Stimulated activated CD8-positive, alpha-beta memory T cell treated with anti-CD3 and anti-CD28 coated beads, Interleukin-7, amount 100 ng/mL, for 4 hours (primary cell): ENCODE data around the gene PLCL1.

ENCODE experiments used
- DNase-seq, 2 donors: peaks; one replicate each; pipeline ENCODE4 v3.0.0-alpha.2; 2020; ENCODE audit warnings: low read depth in 2 of 2

The PLCL1 gene

DNA sequence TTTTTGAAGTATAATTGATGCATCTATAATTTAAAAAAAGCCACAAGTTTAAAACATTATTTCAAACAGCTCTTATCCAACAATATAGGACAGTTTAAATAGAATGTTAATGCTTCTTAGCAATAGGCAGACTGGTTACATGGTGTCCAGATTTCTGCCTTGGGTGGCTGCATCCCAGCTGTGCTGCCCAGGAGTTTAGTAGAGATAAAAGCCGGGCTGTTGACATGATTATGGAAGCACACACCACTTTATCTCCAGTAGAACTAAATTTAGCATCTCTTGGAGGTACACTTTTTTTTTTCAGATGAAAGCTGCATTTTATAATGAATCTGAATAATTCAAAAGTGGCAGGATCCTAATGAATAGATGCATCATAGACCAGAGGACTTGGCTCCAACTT, 309.7 kb downstream of the PLCL1 start:
- no peak for DNase-seq

DNA sequence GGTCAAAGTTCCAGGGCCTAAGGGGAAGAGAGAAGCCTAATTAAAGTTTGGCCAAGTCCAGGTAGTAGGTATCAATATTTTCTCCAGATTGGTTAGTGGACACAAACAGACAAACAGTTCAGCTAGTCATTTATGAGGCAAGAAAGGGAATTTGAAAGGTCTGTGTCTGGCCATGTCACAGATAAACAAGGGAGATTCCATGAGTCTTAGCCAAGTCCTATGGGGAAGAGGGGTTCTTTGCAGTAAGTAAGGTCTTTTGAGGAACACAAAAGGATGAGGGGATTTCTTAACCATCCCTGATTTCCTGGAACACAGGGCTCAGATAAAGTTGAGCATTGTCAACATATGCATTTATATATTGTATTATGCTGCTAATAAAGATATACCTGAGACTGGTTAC, 310.8 kb downstream of the PLCL1 start:
- no peak for DNase-seq

DNA sequence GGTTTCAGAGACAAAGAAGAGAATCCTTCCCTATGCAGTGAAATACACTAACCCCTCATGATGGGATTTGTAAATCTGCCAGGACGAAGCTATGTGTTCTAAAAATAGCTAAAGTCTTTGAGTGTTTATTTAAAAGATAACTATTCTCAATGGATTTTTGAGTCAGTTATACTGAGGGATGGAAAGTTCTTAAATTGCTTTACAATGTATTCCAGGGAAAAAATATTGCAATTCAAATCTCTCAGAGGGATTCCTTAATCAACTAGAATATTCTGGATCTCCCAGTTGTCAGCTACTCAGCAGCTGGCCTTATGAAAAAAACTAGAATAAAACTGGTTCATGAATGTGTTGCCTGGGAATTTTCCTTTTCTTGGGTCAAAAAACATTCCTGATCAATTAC, 312.4 kb downstream of the PLCL1 start:
- DNase-seq, result no peak

DNA sequence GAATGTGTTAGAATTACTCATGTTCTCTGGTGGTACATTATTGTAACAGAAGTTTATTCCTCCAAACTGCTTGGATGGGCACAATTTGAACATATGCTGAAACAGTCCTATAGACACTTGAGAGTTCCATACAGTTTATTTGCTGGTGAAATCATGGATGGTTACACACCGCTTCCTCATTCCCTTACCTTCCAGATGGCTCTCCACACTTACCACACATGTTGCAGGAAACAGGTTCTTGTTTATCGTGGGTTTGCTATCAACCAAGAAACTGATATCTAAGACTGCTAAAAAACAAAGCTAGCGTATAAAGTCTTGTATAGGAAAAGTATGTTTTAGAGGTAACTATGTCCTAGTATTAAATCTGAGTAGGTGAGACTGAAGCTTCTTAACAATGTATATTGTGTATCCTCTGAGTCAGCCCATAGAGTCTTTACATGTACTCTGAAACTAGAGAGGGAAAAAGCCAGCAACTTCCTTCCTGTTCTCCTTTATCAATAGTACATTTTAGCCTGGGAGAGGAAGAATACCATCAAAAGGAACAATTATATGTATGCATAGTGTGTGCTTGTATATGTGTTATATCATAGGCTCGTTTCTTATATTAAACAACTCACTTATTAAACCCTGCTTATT, 313.1 kb downstream of the PLCL1 start:
- DNase-seq, result no peak

DNA sequence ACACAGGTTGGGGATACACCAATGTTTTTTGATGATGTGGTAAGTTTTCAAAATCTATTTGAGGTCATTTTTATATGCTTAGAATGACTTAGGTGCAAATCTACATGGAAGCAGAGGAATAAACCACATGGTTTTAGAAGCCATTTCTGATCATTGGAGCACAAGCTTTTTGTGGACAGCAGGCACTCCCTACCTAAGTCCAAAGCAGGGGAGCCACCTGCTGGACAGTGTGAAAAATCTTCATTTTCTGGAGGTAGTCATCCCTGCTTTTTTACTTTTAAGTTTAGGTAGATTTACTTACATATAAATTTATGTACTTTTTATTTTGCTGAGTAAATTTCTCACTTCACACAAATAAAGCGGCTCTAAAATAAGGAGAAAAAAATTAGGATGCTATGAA, 323.2 kb downstream of the PLCL1 start:
- peak in 1 of 2 donors; percentile 5 for DNase-seq

DNA sequence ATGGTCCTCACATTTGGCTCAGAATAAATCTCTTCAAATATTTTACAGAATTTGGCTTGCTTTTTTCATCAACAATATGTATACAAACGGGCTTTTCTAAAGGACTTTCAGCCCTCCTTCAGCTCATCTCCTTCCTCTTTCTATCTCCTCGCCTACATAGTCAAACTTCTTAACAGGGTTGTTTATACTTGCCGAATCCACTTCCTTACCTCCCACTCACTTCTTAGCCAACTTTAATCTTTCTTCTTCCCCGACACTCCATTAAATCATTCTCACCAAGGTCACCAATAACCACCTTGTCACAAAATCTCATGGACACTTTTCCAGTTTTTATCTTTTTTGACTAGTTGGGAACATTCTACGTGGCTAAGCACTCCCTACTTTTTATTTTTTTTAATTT, 325.2 kb downstream of the PLCL1 start:
- DNase-seq, result no peak

DNA sequence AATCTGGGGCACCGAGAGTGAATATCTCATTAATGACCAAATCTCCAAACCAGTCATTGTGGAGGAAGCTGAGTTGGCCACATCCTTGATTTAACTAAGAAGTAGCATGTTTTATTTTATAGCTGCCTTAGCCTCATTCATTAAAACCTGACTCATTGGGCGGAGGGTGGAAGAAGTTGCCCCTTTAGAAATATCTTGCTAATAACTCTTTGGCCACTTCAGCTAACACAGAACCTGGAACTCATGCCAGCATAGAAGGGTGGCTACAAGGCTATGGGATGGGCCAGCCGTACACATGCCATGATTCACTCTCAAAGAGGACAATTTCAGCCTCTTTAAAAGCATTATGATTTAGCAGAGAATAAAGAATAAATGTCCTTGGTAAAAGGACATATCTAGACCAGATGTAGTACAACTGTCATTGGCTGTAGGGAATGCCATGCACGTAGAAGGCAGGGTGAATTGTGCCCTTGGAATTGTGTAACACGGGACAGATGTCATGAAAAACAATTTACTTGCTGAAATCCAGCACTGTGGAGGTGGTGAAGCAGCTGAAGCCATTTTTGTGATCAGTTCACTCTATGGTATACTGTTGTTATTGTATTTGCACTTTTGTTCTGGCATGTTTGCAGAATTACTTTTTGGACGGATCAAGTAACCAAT, 330.0 kb downstream of the PLCL1 start:
- no peak for DNase-seq

DNA sequence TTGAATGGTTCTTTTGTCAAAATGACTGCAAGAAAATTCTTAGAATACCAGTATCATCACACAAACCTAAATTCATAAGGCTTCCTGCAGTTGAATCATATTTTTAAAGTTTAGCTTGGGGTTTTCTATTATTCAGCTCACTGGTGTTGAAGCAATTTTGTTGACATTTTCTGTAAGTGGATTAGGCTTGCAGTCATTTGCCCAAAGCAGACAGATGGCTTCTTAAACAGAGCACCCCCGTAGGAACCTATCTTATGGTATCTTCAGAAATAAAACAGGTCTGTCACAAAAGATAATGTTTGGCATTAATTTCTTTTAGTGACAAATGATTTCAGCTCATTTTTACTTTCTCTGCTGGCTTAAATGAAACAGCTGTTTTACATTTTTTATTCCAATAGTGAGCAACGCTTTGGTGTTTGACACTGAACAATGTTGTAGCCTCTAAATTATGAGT, 331.1 kb downstream of the PLCL1 start:
- DNase-seq, result no peak

DNA sequence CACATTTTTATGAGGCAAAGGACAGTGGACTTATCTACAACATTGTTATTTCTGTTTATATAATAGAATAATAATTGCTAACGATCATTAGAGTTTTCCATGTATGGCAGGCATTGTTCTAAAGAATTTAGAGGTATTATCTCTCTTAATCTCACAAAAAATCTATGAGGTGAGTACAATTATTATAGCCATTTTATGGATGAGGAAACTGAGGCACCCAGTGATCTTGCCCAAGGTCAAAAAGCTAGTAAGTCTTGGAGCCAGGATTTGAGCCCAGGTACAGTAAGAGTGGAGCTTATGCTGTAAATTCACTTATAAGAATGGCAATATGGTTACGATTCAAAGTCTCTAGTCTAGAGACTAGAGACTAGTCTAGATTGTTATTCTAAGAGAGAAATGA, 331.7 kb downstream of the PLCL1 start:
- DNase-seq, result no peak

DNA sequence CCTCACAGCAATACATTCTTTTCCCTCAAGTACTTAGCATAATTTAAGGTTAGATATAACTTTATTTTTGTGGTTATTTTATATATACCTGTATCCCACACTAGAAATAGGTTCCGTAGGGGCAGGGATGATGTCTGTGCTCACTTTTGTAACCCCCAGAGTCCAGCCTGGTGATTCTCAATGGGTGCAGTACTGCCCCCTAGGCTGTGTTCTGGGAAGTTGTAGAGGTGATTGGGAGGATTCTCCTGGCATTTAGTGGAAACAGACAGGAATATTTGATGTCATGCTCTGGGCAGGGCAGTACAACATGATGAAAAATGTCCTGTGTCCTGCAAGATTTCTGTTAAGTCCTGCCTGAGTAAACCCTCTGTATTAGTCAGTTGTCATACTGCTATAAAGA, 333.3 kb downstream of the PLCL1 start:
- no peak for DNase-seq

DNA sequence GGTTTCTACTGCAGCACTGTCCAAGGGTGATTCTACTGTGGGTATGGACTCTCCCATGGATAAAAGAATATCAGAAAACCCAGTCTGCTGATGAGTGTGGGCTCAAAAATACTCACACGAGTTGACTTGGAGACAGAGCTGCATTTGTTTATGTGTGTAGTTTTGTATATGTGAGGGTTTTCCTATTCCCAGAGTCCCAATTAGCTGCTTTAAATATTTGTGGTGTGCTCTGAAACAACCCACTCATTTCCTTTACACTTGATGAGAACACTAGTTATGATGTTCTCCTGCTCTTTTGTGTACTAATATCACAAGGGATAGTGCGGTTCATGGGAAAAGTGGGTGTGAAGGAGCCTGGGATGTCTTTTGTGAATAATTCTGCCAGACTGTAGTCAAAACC, 337.3 kb downstream of the PLCL1 start:
- no peak for DNase-seq

DNA sequence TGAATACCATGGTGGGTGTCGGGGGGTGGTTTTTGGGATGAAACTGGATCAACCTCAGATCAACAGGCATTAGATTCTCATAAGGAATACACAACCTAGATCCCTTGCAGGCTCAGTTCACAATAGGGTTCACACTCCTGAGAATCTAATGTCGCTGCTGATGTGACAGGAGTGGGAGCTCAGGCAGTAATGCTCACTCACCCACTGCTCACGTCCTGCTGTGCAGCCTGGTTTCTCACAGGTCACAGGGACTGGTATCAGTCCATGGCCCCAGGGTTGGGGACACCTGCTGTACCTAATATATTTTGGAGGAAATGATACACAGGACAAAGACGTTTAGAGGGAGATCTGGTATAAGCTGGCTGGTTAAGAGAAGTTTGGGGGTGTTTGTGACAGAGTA, 338.8 kb downstream of the PLCL1 start:
- no peak for DNase-seq

DNA sequence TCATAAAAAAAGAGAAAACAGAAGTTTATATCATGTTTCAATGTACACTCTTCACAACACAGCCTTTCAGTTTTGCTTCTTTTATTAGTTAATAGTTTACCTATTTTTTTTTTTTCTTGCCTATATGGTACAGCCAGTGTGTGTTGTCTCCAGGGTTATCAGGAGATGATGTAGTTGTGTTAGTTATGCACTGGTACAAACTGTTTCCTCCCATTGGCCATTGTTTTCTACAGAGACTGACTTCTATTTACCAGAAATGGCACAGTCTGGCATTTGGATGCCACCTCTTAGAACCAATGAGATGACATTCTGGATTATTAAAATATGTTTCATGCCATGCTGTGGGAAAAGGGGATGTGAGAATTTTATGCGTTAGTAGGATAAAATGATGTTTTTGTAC, 339.4 kb downstream of the PLCL1 start:
- DNase-seq, result no peak

DNA sequence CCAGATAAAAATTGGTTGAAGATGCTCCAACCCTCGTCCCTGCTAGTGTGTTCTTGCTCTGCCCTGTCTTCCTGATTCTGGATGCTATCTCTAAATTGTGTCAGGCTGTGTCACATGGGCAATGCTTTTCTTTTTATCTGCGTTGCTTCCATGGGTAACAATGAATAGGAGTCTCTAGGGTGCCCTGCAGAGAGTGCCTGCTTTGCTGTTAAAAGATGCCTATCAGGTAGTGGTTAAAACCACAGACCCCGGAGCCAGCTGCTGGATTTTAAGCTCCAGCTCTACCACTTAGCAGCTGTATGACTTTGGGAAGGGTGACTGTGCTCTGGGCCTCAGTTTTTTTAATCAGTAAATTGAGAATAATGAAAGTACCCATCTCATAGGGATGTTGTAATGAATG, 340.3 kb downstream of the PLCL1 start:
- no peak for DNase-seq

DNA sequence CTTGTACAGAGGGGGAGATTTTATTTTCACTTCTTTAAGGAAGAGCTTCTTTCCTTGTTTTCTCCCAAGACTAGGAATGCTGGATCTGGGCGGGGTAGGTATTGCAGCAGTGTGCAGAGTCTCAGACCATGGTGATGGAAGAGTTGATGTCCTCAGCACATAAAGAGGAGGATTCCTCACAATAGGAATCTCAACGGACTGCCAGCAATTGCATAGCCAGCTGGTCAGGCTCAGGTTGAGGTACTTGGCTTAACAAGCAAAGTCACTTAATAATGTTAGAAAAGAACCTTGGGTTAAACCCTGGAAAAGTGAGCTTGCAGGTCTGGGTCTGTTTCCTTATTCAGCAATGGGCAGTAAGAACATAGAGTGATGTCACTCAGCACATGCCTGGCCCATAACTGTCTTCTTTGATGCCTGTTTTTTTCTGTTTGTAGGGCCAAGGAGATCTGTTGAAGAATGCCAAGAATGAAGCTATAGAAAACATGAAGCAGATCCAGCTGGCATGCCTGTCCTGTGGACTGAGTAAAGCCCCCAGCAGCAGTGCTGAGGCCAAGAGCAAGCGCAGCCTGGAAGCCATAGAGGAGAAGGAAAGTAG, 342.1 kb downstream of the PLCL1 start:
- DNase-seq, result no peak

DNA sequence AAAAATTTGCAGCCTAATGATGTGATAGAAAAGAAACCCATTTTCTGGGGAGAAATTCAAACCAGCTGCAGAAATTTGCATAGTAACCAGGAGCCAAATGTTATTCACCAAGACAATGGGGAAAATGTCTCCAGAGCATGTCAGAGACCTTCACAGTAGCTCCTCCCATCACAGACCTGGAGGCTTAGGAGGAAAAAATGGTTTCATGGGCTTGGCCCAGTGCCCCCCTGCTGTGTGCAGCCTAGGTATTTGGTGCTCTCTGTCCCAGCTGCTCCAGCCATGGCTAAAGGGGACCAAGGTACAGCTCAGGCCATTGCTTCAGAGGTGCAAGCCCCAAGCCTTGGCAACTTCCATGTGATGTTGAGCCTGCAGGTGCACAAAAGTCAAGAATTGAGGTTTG, 352.9 kb downstream of the PLCL1 start:
- DNase-seq, result no peak

DNA sequence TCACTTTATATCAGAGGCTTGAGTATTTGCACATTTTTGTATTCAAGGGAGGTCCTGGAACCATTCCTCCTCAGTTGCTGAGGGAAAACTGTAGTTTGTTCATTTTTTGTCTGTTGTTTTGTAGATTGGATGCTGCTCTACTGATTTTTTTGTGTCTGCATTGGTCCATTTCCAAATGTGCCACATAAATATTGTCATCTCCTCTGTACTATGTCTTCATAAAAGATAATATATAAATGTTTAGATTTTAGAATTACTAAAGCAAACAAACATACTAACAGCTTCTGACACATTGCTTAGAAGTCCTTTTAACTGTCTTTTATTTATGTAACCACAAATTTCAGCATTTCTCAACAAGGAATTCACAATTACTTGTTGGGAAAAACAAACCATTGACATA, 356.8 kb downstream of the PLCL1 start:
- no peak for DNase-seq

DNA sequence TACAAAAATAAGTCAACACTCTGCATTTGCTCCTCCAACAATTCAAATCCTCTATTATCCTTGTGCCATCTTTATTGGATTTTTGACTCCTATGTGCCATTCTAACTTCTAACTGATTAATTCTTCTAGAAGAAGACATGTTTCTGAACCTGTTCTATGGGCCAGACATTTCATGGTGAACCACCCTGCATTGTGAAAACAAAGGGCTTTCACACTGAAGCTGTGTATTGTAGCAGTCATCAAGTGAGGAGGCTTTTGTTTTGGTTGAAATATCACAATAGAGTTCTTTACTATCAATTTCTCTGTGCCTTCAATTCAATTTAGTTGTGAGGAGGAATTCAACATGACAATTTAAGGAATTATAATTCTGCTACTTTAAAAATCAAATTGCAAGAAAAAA, 357.9 kb downstream of the PLCL1 start:
- DNase-seq, result no peak

DNA sequence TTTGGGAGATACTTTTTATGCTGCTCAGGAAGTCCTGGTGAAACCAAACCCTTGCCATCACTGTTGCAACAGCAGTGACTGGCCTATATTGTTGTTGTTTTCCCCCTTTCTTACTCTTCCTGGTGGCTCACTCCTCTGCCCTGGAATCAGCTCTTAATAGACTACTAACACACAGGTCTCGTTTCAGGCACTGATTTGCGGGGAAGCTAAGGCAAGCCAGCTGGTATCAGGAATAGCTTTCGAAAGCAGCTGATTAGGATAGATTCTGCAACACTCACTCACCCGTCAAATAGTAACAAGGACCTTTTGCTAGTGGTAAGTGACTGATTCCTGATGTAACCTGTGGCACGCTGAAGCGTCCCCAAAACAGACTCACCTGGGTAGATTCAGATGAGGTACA, 360.4 kb downstream of the PLCL1 start:
- no peak for DNase-seq

DNA sequence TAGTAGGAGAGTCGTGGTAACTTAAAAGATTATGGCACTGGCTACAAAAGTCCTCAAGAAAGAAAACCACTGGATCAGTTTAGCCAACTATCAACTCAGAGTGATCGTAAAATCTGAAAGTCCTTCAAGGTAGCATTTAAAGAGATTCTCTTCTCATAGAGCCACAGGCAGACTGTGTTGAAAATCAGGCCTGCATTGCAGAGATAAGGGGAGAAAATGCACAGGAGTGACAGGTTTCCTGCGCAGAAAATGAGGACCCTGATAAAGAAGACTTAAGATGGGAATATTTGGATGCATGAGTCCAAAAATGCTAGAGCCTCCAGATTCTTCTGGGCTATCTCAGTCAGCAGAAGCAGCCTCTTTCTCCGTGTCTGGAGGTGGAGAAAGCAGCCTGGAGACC, 360.9 kb downstream of the PLCL1 start:
- no peak for DNase-seq

DNA sequence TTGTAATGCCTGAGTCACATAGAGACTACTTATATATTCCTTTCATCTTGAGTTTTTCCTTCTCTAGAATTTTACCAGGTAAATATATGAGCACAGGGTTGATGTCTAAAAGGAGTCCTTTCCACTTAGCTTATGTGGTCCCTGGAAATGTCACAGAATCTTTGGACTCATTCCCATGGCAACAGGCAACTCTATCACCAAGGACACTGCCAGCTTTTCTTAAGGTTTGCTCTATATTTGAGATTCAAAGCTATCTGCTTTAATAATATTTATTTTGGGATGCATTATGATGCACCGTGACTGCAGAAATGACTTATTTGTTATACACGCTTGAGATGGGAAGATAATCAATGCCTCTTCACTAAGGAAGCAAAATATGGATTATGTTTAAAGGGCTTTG, 363.0 kb downstream of the PLCL1 start:
- no peak for DNase-seq

DNA sequence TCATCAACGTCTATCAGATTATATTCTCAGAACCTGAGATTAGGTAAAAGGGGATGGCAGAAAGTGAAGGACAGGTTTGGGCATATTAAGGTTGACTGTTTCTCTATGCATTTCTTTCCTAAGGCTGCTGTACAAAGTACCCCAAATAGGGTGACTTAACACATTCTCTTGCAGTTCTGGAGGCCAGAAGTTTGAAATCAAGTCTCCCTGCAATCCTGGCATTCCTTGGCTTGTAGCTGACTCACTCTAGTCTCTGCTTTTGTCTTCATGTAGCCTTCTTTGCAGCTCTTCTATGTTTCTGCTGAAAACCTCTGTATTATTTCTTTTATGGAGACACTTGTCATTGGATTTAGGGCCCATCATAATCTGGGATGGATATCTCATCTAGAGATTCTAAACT, 364.3 kb downstream of the PLCL1 start:
- DNase-seq, result no peak

DNA sequence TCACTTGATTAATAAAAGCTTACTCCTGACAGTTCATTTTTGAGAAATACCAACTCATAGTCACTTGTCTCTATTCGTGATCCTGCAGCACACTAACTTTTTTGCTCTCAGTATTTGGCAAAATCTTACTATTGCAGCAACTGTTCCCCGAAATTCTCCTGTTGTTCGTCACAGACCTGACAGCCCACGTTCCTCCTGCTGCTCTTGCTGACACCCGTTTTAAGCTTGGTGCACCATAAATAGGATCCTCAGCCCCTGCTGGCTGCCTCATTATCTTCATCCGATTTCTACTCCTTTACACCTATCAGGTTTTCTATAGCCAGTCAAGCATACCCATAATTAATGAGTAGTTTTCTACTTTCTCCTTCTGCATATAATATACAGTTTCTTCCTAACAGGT, 368.8 kb downstream of the PLCL1 start:
- no peak for DNase-seq

DNA sequence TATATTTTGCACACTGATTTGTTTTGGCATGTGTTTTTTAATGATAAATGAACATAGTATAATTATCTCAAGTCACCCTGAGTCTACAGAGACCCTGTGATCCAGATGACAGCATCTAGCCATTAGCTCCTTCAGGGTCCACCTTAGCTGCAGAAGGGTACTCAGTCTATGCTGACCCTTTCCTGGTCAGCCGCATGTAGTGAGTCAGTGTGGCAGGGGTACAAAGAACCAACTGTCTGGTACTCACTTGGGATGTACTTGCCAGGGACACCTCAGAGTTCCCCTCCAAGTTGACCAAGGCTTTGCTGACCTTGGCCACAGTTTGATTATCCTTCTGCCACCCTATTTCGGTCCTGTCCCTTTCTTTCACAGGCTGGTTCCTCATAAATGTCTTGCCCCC, 369.5 kb downstream of the PLCL1 start:
- DNase-seq, result no peak
